ENCODE measurements around the gene PCDHGC5.

- TF ChIP-seq, protein P1, sequence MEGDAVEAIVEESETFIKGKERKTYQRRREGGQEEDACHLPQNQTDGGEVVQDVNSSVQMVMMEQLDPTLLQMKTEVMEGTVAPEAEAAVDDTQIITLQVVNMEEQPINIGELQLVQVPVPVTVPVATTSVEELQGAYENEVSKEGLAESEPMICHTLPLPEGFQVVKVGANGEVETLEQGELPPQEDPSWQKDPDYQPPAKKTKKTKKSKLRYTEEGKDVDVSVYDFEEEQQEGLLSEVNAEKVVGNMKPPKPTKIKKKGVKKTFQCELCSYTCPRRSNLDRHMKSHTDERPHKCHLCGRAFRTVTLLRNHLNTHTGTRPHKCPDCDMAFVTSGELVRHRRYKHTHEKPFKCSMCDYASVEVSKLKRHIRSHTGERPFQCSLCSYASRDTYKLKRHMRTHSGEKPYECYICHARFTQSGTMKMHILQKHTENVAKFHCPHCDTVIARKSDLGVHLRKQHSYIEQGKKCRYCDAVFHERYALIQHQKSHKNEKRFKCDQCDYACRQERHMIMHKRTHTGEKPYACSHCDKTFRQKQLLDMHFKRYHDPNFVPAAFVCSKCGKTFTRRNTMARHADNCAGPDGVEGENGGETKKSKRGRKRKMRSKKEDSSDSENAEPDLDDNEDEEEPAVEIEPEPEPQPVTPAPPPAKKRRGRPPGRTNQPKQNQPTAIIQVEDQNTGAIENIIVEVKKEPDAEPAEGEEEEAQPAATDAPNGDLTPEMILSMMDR (IDR thresholded peaks at IDR 0.05), result no peak
- no peak for TF ChIP-seq POLR2A (IDR thresholded peaks at IDR 0.05)
Observed at GRCh38 chr5:141490271-141490670, 1.4 kb downstream of the PCDHGC5 start.
